ENCODE data around the gene CHADL. TPM values are rescaled to one million over a fixed set of nuclear protein-coding genes. Genes with fewer than 3 reads are reported as not detected.

The CHADL gene
- polyA plus RNA-seq, 1 of the 3 experiments (the other 2 are of a cell fraction): 0.03 TPM

- no peak overlapping the region for H2AFZ ChIP-seq (ENCODE audit: low read depth)
- no peaks in the 10 kb centered on the region for H3K4me1 ChIP-seq (ENCODE audit: control insufficient read depth in 1 of 2, insufficient read depth in 2 of 2, low read depth in 1 of 2, low read length in 1 of 2)
- H3K9me3 ChIP-seq: no peaks in the 10 kb centered on the region
- WGBS (ENCODE audit: low lambda C conversion rate): no CpG with 5 or more reads among the region's 10 CpGs
- H3F3A ChIP-seq (replicated peaks; ENCODE audit: insufficient read depth): no peaks in the 10 kb centered on the region
- no peak overlapping the region for H3K27ac ChIP-seq (ENCODE audit: low read depth in 2 of 2, low read length in 1 of 2)
- H3K4me2 ChIP-seq: no peak overlapping the region
- H3K9ac ChIP-seq: no peak overlapping the region
- peaks cover 0 to 29% of the 10 kb centered on the region in 2 experiments for H3K36me3 ChIP-seq (replicated peaks in 1 of 2; ENCODE audit: control insufficient read depth in 1 of 2, insufficient read depth in 2 of 2, low read length in 1 of 2)
- no peaks in the 10 kb centered on the region for H3K27me3 ChIP-seq (ENCODE audit: insufficient read depth)
- TF ChIP-seq RXRA (IDR thresholded peaks at IDR 0.05; ENCODE audit: borderline replicate concordance, low read depth) (no peak), YY1 (IDR thresholded peaks at IDR 0.05; ENCODE audit: low read depth) (no peak), TEAD4 (IDR thresholded peaks at IDR 0.05; ENCODE audit: borderline replicate concordance, insufficient read depth) (no peak), NFIC (IDR thresholded peaks at IDR 0.05; ENCODE audit: borderline replicate concordance) (no peak), NRF1 (IDR thresholded peaks at IDR 0.05; ENCODE audit: low read depth, low read length) (no peak), PBX3 (IDR thresholded peaks at IDR 0.05) (no peak), MXI1 (IDR thresholded peaks at IDR 0.05; ENCODE audit: low read depth, low read length) (no peak), SMC3 (IDR thresholded peaks at IDR 0.05; ENCODE audit: low read depth, low read length) (no peak)
- no peak for DNase-seq
- no peak overlapping the region for H3K4me3 ChIP-seq (ENCODE audit: low read depth in 2 of 2, low read length in 1 of 2)
- CTCF ChIA-PET: no interaction called here
- POLR2A ChIA-PET: no interaction called here
- H3K9me2 ChIP-seq: no peaks in the 10 kb centered on the region
- H3K79me2 ChIP-seq (ENCODE audit: insufficient read depth): no peaks in the 10 kb centered on the region
- H4K20me1 ChIP-seq (ENCODE audit: insufficient read depth): no peaks in the 10 kb centered on the region
Measured at GRCh38 chr22:41248758-41249157, 8.0 kb upstream of the CHADL start.

DNA sequence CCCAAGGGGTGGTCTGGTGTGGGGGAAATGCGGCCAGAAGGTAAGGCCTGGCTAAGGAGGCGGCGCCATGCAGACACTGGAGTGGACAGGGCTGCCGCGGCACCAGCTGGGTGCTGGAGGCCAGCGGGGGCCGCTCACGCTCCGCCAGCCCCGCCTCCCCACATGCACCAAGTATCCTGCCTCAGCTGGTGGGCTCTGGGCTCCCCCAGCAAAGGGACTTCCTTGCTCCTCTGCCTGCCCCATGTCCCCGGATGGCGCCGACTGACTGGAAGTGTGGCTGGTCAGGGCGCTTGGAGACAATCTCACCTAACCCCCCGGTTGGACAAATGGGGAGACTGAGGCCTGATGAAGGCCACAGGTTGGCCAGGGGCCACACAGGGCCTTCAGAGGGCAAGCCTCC, 7.6 kb upstream of the CHADL start:
- no peaks in the 10 kb centered on the region for H3K9me2 ChIP-seq
- no peak overlapping the region for H3K4me2 ChIP-seq
- H3K27me3 ChIP-seq (ENCODE audit: insufficient read depth): no peaks in the 10 kb centered on the region
- H3K79me2 ChIP-seq (ENCODE audit: insufficient read depth): no peaks in the 10 kb centered on the region
- POLR2A ChIA-PET: no interaction called here
- H2AFZ ChIP-seq (ENCODE audit: low read depth): no peak overlapping the region
- H4K20me1 ChIP-seq (ENCODE audit: insufficient read depth): no peaks in the 10 kb centered on the region
- no peaks in the 10 kb centered on the region for H3K9me3 ChIP-seq
- no peak for TF ChIP-seq RCOR1 (IDR thresholded peaks at IDR 0.05; ENCODE audit: low read length)
- TF ChIP-seq YY1 (IDR thresholded peaks at IDR 0.05; ENCODE audit: low read depth): no peak
- no peak for TF ChIP-seq GATA2 (CRISPR knock-in tag; IDR thresholded peaks at IDR 0.05)
- TF ChIP-seq FOXJ3 (CRISPR knock-in tag; IDR thresholded peaks at IDR 0.05): no peak
- TF ChIP-seq, protein P1, sequence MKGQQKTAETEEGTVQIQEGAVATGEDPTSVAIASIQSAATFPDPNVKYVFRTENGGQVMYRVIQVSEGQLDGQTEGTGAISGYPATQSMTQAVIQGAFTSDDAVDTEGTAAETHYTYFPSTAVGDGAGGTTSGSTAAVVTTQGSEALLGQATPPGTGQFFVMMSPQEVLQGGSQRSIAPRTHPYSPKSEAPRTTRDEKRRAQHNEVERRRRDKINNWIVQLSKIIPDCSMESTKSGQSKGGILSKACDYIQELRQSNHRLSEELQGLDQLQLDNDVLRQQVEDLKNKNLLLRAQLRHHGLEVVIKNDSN (IDR thresholded peaks at IDR 0.05; ENCODE audit: borderline replicate concordance, low read depth): no peak
- TF ChIP-seq TAF1 (IDR thresholded peaks at IDR 0.05; ENCODE audit: borderline replicate concordance, low read depth, low read length): no peak
- TF ChIP-seq NFIC (IDR thresholded peaks at IDR 0.05; ENCODE audit: borderline replicate concordance): no peak
- no peak for TF ChIP-seq ELF1 (IDR thresholded peaks at IDR 0.05)
- TF ChIP-seq REST (IDR thresholded peaks at IDR 0.05; ENCODE audit: low read depth, low read length): no peak
- TF ChIP-seq MEF2A (IDR thresholded peaks at IDR 0.05; ENCODE audit: borderline replicate concordance, low read depth): no peak
- TF ChIP-seq, protein P2, sequence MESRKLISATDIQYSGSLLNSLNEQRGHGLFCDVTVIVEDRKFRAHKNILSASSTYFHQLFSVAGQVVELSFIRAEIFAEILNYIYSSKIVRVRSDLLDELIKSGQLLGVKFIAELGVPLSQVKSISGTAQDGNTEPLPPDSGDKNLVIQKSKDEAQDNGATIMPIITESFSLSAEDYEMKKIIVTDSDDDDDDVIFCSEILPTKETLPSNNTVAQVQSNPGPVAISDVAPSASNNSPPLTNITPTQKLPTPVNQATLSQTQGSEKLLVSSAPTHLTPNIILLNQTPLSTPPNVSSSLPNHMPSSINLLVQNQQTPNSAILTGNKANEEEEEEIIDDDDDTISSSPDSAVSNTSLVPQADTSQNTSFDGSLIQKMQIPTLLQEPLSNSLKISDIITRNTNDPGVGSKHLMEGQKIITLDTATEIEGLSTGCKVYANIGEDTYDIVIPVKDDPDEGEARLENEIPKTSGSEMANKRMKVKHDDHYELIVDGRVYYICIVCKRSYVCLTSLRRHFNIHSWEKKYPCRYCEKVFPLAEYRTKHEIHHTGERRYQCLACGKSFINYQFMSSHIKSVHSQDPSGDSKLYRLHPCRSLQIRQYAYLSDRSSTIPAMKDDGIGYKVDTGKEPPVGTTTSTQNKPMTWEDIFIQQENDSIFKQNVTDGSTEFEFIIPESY (IDR thresholded peaks at IDR 0.05; ENCODE audit: borderline replicate concordance, low read depth): no peak
- no peak for TF ChIP-seq MAX (IDR thresholded peaks at IDR 0.05; ENCODE audit: low read depth)
- TF ChIP-seq EP300 (IDR thresholded peaks at IDR 0.05; ENCODE audit: borderline replicate concordance in 1 of 2, low read depth in 1 of 2, low read length in 1 of 2): no peak
- no peak for TF ChIP-seq PBX3 (IDR thresholded peaks at IDR 0.05)
- no peak overlapping the region for H3K27ac ChIP-seq (ENCODE audit: low read depth in 2 of 2, low read length in 1 of 2)
- H3K36me3 ChIP-seq (replicated peaks in 1 of 2; ENCODE audit: control insufficient read depth in 1 of 2, insufficient read depth in 2 of 2, low read length in 1 of 2): peaks cover 0 to 29% of the 10 kb centered on the region in 2 experiments
- H3K4me3 ChIP-seq (ENCODE audit: low read depth in 2 of 2, low read length in 1 of 2): no peak overlapping the region
- H3K9ac ChIP-seq: no peak overlapping the region
- no peaks in the 10 kb centered on the region for H3K4me1 ChIP-seq (ENCODE audit: control insufficient read depth in 1 of 2, insufficient read depth in 2 of 2, low read depth in 1 of 2, low read length in 1 of 2)
- CTCF ChIA-PET: no interaction called here
- no CpG with 5 or more reads among the region's 15 CpGs for WGBS (ENCODE audit: low lambda C conversion rate)
- DNase-seq: no peak
- no peaks in the 10 kb centered on the region for H3F3A ChIP-seq (replicated peaks; ENCODE audit: insufficient read depth)

Measured in SK-N-SH (cell line).